ENCODE measurements around the gene TTC6.
"Not testable (repeated sequence)": the region's sequence is repeated elsewhere in the genome, so short reads cannot be mapped to it uniquely, and the experiment has no call there.

TTC6 gene

DNA sequence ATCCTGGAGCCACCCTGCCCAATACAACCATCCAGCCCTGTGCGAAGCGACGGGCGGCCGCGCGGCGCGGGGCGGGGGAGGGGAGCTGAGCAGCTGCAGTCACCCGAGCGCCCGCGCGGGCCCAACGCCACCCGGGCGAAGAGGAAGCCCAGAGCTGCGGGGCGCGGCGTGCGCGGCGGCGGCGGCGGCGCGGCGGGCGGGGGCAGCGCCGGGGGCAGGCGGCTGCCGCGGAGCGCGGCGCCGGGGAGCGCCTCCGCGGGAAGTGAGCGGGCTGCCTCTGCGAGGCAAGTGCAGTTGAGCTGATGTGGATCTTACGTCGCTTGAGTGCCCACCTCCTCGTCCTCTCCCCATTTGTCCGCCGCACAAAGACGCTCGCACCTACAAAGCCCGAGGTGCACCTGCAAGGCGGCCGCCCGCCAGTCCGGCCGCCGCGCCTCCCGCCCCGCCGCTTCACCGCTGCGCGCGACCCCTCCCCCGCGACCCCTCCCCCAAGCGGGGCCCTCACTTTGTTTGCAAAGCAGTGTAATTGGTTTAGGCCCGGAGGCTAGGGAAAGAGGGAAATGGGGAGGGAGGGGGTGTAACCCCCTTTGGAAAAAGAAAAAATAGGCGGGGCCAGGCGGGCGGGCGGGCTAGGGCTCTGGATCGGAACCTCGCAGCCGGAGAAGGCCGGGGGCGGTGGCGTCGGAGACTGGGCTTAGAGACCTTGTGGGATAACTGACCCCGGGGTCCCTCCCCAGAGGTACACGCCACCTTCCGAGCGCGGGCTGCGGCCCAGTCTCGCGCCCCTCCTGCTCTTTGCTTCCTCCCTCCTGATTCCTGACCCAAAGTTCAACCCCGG is at the start of gene TTC6, which contains the start of gene FOXA1:
Gene TTC6 (plus strand): TSS at position 659 of the 838 bp plus-strand sequence. CDS start 26,436 bp downstream, outside the sequence.
Gene FOXA1 (minus strand): TSS at position 279 of the 838 bp plus-strand sequence. CDS start 277 bp downstream, at position 2.
- peak; percentile 71 for DNase-seq

GRCh38 chr14:37546621-37547447 is 48.6 kb upstream of the TTC6 start:
- DNase-seq: no peak

GRCh38 chr14:37550511-37550910 is 44.9 kb upstream of the TTC6 start:
- DNase-seq: no peak

DNA sequence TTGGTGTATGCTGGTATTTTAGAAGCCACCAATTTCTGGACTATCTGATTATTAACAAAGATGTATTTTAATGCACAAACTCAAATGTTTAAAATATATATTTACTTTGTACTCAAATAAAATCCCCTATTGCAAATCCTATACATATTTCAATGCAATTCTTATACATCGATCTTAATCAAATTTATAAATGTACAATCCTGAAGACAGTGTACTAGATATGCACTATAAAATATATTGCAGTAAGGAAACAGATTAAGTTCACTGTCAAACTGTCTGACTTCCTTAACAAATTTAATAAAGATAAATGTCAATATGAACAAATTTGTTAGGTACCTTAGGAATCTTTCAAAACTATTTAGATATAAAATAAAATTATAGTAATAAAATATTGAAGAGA is 44.3 kb upstream of the TTC6 start:
- no peak for DNase-seq

GRCh38 chr14:37553935-37554550 is 41.4 kb upstream of the TTC6 start:
- DNase-seq: no peak

DNA sequence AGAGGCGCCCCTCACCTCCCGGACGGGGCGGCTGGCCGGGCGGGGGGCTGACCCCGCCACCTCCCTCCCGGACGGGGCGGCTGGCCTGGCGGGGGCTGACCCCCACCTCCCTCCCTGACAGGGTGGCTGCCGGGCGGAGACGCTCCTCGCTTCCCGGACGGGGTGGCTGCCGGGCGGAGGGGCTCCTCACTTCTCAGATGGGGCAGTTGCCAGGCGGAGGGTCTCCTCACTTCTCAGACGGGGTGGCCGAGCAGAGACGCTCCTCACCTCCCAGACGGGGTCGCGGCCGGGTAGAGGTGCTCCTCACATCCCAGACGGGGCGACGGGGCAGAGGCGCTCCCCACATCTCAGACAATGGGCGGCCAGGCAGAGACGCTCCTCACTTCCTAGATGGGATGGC is 39.8 kb upstream of the TTC6 start:
- DNase-seq: not testable (repeated sequence)

GRCh38 chr14:37558740-37559139 is 36.7 kb upstream of the TTC6 start:
- DNase-seq: no peak

- DNase-seq: no peak
These were observed 36.0 kb upstream of the TTC6 start for GRCh38 chr14:37559386-37559785.

GRCh38 chr14:37563189-37563588 is 32.2 kb upstream of the TTC6 start:
- DNase-seq: no peak

DNA sequence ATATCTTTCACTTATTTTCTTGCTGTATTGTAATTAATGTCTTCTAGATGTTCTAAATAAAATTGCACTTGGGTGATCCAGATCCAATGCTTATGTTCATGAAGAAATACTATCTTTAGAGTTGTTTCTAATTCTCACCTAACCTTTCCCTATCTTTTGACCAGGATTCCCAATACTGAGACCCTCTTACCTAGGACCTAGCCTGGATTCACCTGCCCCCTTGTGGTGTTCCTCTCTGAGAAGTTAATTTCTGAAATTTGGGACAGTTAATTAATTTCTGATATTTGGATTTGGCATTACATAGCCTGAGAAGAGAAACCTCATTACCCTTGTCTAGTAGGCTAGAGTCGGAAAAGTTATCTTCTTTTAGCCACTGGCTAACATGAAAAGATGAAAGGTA is 29.9 kb upstream of the TTC6 start:
- DNase-seq: no peak

- no peak for DNase-seq
These were observed 28.5 kb upstream of the TTC6 start for GRCh38 chr14:37566811-37567371.

GRCh38 chr14:37569729-37570128 is 25.7 kb upstream of the TTC6 start:
- no peak for DNase-seq

GRCh38 chr14:37571391-37571790 is 24.0 kb upstream of the TTC6 start:
- DNase-seq: no peak

DNA sequence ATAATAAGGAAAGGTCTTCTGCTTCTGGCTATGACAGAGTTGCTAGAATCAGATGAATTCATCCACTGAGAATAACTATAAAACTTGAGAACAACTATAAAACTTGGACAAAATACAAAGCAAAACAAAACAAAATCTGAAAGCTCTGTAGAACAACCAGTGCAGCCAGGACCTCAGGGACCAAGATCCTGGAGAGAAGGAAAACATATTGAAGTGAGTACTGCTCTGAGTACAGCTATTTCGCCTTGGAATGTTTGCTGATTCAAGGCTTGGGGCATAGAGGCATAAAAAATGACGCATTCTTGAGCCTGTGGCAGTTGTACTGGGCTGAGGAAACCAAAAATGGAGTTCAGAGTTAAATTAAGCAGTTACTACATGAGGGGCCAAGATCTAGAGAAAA is 22.1 kb upstream of the TTC6 start:
- DNase-seq: no peak

DNA sequence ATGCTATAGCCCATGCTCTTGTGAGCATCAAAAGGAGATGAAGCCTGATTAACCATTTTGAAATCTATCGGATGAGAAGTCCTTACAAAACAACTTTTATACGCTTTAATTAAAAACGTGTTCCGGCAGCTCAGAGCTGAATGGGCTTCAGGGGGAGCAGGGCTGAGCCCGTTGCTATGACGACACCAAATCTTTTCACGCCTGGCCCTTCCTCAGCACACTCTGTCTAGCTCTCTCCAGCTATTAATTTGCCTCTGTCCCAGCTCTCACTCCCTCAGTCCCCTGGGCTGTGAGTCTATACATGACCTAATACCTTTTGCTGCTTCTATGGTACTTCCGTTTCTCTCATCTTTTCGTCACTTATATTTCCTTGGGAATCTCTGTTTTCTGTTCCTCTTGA is 16.2 kb upstream of the TTC6 start:
- DNase-seq: peak; percentile 17

DNA sequence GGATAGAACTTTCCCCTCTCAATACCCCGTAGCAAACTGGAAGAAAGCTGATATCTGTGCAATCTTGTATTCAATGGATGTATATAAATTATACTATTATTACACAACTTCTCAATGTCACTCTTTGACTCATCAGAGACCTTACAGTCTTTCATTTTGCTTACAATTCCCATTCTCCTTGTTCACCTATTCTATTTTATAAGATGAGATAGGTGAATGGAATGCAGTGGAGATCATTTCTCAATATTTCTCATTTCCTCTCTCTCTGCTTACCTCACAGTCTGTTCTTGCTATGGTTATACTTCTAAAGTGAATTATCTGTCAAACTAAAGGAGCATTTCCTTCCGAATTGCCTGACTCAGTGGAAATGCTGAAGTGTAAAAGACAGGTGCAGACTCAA is 15.3 kb upstream of the TTC6 start:
- no peak for DNase-seq

DNA sequence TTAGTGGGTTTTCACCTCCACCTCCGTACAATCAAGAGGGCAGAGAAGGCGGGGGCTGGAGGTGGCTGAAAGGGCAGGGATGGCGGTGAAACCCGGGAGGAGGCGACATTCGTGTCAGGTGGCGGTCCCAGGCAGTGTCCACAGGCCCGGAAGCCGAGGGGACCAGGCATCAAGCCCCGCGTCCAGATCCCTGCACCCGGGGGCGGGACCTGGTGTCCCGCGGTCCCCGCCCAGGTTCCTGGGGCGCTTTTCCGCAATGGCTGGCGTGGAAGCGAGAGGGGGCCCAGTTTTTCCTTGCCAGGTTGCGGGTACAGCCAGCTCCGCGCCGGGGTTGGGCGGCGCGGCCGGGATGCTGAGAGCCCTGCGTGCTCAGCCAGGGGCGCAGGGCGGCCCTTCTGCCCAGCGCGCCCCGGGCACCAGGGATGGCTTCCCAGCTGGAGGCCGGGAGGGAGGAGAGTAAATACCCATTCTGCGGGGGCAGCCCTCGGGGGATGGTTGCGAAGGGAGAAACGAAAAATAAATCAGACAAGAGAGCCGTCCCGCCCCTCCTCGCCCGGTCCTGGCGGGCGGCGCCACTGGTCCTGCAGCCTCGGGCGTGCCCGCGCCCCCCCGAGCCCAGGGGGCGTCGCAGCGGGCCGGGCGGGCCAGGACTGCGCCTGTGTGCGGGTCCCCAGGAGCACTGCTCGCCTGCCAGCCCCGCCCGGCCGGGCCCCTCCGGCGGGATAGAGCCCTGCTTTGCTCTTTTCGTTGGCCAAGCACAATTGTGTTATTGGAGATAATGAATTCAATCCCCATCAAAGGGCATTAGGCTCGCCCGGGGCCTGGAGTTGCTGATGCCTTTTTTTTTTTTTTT is 11.8 kb upstream of the TTC6 start:
- DNase-seq: peak; percentile 50

GRCh38 chr14:37584211-37585100 is 11.0 kb upstream of the TTC6 start:
- no peak for DNase-seq

GRCh38 chr14:37585101-37585511 is 10.3 kb upstream of the TTC6 start:
- DNase-seq: no peak

- DNase-seq: no peak
These were observed 9.2 kb upstream of the TTC6 start for GRCh38 chr14:37585971-37586796.

All from NCI-H2227 treated with DMSO at 0.1 percent for 48 hours (cell line).